ENCODE data around the gene NPTXR. TPM values are rescaled to one million over a fixed set of nuclear protein-coding genes. Genes with fewer than 3 reads are reported as not detected.

The NPTXR gene
- total and polyA plus RNA-seq, 4 experiments from 2014 or later, result 0.31 to 9.0 (median 4.6) TPM

DNA sequence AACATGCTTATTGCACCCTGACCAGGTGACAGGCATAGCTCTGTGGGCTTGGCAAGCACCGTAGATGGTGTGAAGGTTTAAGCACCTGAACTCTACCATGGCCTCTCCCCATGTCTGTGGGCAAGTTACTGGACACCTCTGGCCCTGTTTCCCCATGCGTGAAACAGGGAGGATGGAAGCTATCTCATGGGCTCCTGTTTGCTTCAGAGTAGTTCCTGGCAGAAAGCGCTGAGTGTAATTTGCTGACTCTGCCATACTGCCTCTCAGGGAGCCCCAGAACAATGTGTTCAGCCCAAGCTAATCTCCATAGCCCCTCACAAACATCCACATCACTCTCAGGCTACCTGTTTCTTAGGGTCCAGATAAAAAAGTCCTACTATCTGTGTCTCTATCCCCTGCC, 25.8 kb upstream of the NPTXR start:
- Mint-ChIP-seq H3K27ac (peak overlapping the region in 5 of 7 donors; percentile 82 to 97 (median 89)), H3K9me3 (no peaks in the 10 kb centered on the region), H3K4me1 (peaks cover 30 to 60% (median 47%) of the 10 kb centered on the region in 4 donors), H3K36me3 (peaks cover 0 to 32% of the 10 kb centered on the region in 2 donors), H3K4me3 (peak overlapping the region in 2 of 8 donors; percentile 88 to 96), H3K27me3 (no peaks in the 10 kb centered on the region)
- H3K9me3 ChIP-seq (ENCODE audit: control insufficient read depth in 1 of 2, low read length in 2 of 2), result no peaks in the 10 kb centered on the region
- no peak for DNase-seq
- H3K4me1 ChIP-seq (ENCODE audit: insufficient read depth, low read length), result peaks cover 53% of the 10 kb centered on the region
- H3K27me3 ChIP-seq (ENCODE audit: insufficient read depth, low read length), result no peaks in the 10 kb centered on the region
- POLR2A ChIA-PET (ENCODE audit: partially characterized antibody), result interaction anchor here (0.8 to 6.2 kb wide), 11 partner anchors 26 to 448 kb away, joined by 3 to 85 read pairs (median 7); partner anchors contain the start of genes NPTXR and RPL3
- H3K4me3 ChIP-seq (ENCODE audit: low read length in 2 of 2), result no peak overlapping the region
- peak overlapping the region; percentile 56 for H3K27ac ChIP-seq (ENCODE audit: low read depth, low read length)
- intact Hi-C loops (cut with micrococcal nuclease), result loop anchor here (1.0 to 5.0 kb wide), 6 partner anchors 57 to 447 kb away; partner anchors contain the start of gene JOSD1
- H3K36me3 ChIP-seq (ENCODE audit: insufficient read depth, low read length), result peaks cover 29% of the 10 kb centered on the region
- CTCF ChIA-PET (ENCODE audit: partially characterized antibody), result interaction anchor here (0.6 to 7.1 kb wide), 52 partner anchors 8 to 817 kb away, joined by 3 to 168 read pairs (median 5); partner anchors contain the start of genes APOBEC3C, CBX7 and RPL3

DNA sequence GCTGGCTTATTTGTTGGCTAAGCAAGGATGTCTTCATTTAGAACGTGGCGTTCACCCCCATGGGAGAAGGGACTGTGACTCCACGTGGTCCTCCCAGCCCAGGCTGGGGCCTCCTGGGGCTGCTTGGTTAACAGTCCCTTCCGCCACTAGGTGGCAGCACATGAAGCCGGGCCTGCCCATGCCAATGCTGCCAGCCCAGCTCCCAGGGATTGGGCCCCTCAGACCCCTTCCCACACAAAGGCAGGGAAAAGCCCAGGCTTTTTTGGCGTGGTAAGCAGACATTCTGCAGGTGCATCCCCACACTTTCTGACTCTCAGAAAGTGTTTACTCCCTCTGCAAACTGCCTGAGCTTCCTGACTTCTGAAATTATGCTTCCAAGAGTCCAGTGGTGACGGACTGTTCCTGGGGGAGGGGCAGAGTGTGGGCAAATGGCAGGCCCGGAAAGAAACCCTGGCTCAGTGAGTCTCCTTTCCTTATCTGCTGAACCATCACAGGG, 25.1 kb upstream of the NPTXR start:
- CTCF ChIA-PET (ENCODE audit: partially characterized antibody), result interaction anchor here (0.6 to 7.1 kb wide), 32 partner anchors 10 to 462 kb away, joined by 3 to 168 read pairs (median 8); partner anchors contain the start of genes APOBEC3C, APOBEC3G, CBX7 and RPL3
- POLR2A ChIA-PET (ENCODE audit: partially characterized antibody), result interaction anchor here (0.8 to 6.2 kb wide), 5 partner anchors 109 to 449 kb away, joined by 3 to 85 read pairs (median 27); partner anchors contain the start of gene RPL3
- H3K9me3 Mint-ChIP-seq, result no peaks in the 10 kb centered on the region
- Histone ChIP-seq H3K27ac (ENCODE audit: low read depth, low read length) (no peak overlapping the region), H3K36me3 (ENCODE audit: insufficient read depth, low read length) (peaks cover 29% of the 10 kb centered on the region), H3K9me3 (ENCODE audit: control insufficient read depth in 1 of 2, low read length in 2 of 2) (no peaks in the 10 kb centered on the region), H3K4me1 (ENCODE audit: insufficient read depth, low read length) (peaks cover 49% of the 10 kb centered on the region), H3K4me3 (ENCODE audit: low read length in 2 of 2) (no peak overlapping the region), H3K27me3 (ENCODE audit: insufficient read depth, low read length) (no peaks in the 10 kb centered on the region)
- no peaks in the 10 kb centered on the region for H3K27me3 Mint-ChIP-seq
- peaks cover 28 to 53% (median 43%) of the 10 kb centered on the region in 4 donors for H3K4me1 Mint-ChIP-seq
- H3K27ac Mint-ChIP-seq, result peak overlapping the region in 6 of 7 donors; percentile 7 to 87 (median 66)
- peaks cover 0 to 32% of the 10 kb centered on the region in 2 donors for H3K36me3 Mint-ChIP-seq
- peak; percentile 70 to 81 (median 74) for DNase-seq
- intact Hi-C loops (cut with micrococcal nuclease), result no loop called here
- H3K4me3 Mint-ChIP-seq, result peak overlapping the region in 1 of 8 donors; percentile 54

DNA sequence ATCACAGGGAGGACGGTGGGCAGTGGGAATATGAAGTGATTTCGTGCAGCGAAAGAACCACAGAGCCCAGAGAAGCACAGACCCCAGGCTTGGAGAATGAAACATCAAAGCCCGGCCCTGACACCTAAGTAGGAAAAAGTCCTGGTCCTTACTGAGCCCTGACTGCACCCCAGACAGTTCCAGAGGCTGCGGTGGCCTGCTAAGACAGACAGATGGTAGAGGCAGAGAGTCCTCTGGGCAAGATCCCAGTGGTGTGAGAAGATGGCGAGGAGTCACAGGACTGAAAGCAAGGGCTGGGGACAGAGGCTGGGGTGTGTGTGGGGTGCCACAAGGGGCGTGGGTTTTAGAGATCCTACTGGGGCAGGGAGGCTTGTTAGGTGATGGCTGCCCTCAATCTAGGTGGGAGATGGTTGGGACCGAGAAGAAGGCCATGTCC, 24.5 kb upstream of the NPTXR start:
- peaks cover 0 to 30% of the 10 kb centered on the region in 2 donors for H3K36me3 Mint-ChIP-seq
- Histone ChIP-seq H3K27me3 (ENCODE audit: insufficient read depth, low read length) (no peaks in the 10 kb centered on the region), H3K9me3 (ENCODE audit: control insufficient read depth in 1 of 2, low read length in 2 of 2) (no peaks in the 10 kb centered on the region), H3K4me1 (ENCODE audit: insufficient read depth, low read length) (peaks cover 43% of the 10 kb centered on the region), H3K36me3 (ENCODE audit: insufficient read depth, low read length) (peaks cover 29% of the 10 kb centered on the region), H3K4me3 (ENCODE audit: low read length in 2 of 2) (no peak overlapping the region), H3K27ac (ENCODE audit: low read depth, low read length) (no peak overlapping the region)
- H3K27ac Mint-ChIP-seq, result peak overlapping the region in 6 of 7 donors; percentile 61 to 75 (median 72)
- ChIA-PET POLR2A (ENCODE audit: partially characterized antibody) (interaction anchor here (1.9 to 6.2 kb wide), 3 partner anchors 116 to 449 kb away, joined by 7 to 85 read pairs (median 27); partner anchors contain the start of gene RPL3), CTCF (ENCODE audit: partially characterized antibody) (interaction anchor here (1.1 to 7.1 kb wide), 12 partner anchors 12 to 451 kb away, joined by 3 to 168 read pairs (median 12); partner anchors contain the start of genes APOBEC3G and RPL3)
- intact Hi-C loops (cut with micrococcal nuclease), result no loop called here
- H3K4me3 Mint-ChIP-seq, result peak overlapping the region in 1 of 8 donors; percentile 49
- H3K27me3 Mint-ChIP-seq, result no peaks in the 10 kb centered on the region
- no peak for DNase-seq
- H3K9me3 Mint-ChIP-seq, result no peaks in the 10 kb centered on the region
- H3K4me1 Mint-ChIP-seq, result peaks cover 21 to 46% (median 37%) of the 10 kb centered on the region in 4 donors

GRCh38 chr22:38867471-38868285, 23.9 kb upstream of the NPTXR start:
- no peak overlapping the region for H3K27ac ChIP-seq (ENCODE audit: low read depth, low read length)
- peaks cover 29% of the 10 kb centered on the region for H3K36me3 ChIP-seq (ENCODE audit: insufficient read depth, low read length)
- peaks cover 21 to 47% (median 34%) of the 10 kb centered on the region in 4 donors for H3K4me1 Mint-ChIP-seq
- H3K9me3 Mint-ChIP-seq, result no peaks in the 10 kb centered on the region
- peaks cover 38% of the 10 kb centered on the region for H3K4me1 ChIP-seq (ENCODE audit: insufficient read depth, low read length)
- intact Hi-C loops (cut with micrococcal nuclease), result no loop called here
- ChIA-PET POLR2A (ENCODE audit: partially characterized antibody) (no interaction called here), CTCF (ENCODE audit: partially characterized antibody) (interaction anchor here (0.5 to 7.1 kb wide), 6 partner anchors 13 to 247 kb away, joined by 3 to 168 read pairs (median 10); partner anchors contain the start of gene APOBEC3G)
- H3K4me3 ChIP-seq (ENCODE audit: low read length in 2 of 2), result no peak overlapping the region
- peaks cover 0 to 33% of the 10 kb centered on the region in 2 donors for H3K36me3 Mint-ChIP-seq
- H3K4me3 Mint-ChIP-seq, result no peak overlapping the region
- H3K27ac Mint-ChIP-seq, result peak overlapping the region in 4 of 7 donors; percentile 53 to 75 (median 72)
- no peak for DNase-seq
- H3K27me3 ChIP-seq (ENCODE audit: insufficient read depth, low read length), result no peaks in the 10 kb centered on the region
- no peaks in the 10 kb centered on the region for H3K9me3 ChIP-seq (ENCODE audit: control insufficient read depth in 1 of 2, low read length in 2 of 2)
- H3K27me3 Mint-ChIP-seq, result no peaks in the 10 kb centered on the region

DNA sequence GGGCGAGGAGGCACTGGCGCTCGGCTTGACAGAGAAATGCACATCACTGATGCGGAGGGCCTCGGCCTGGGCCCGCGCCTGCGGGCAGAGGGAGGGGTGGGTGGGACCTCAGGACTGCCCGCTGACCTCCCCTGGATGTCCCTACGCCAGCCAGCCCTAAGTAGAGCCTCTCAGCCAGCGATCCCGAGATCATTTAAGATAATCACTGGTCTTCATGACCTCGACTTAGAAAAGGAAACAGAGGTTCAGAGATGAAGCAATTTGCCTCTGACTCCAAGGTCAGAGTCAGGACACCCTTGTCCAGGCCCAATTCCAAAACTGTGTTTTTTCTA, 23.3 kb upstream of the NPTXR start:
- H3K4me3 ChIP-seq (ENCODE audit: low read length in 2 of 2), result no peak overlapping the region
- no peaks in the 10 kb centered on the region for H3K9me3 Mint-ChIP-seq
- H3K9me3 ChIP-seq (ENCODE audit: control insufficient read depth in 1 of 2, low read length in 2 of 2), result no peaks in the 10 kb centered on the region
- H3K36me3 ChIP-seq (ENCODE audit: insufficient read depth, low read length), result peaks cover 29% of the 10 kb centered on the region
- no peak overlapping the region for H3K27ac ChIP-seq (ENCODE audit: low read depth, low read length)
- H3K36me3 Mint-ChIP-seq, result peaks cover 0 to 29% of the 10 kb centered on the region in 2 donors
- intact Hi-C loops (cut with micrococcal nuclease), result no loop called here
- peaks cover 38% of the 10 kb centered on the region for H3K4me1 ChIP-seq (ENCODE audit: insufficient read depth, low read length)
- no peaks in the 10 kb centered on the region for H3K27me3 ChIP-seq (ENCODE audit: insufficient read depth, low read length)
- no peaks in the 10 kb centered on the region for H3K27me3 Mint-ChIP-seq
- H3K4me3 Mint-ChIP-seq, result no peak overlapping the region
- ChIA-PET POLR2A (ENCODE audit: partially characterized antibody) (no interaction called here), CTCF (ENCODE audit: partially characterized antibody) (no interaction called here)
- no peak for DNase-seq
- peak overlapping the region in 1 of 7 donors; percentile 53 for H3K27ac Mint-ChIP-seq
- peaks cover 21 to 43% (median 34%) of the 10 kb centered on the region in 4 donors for H3K4me1 Mint-ChIP-seq

DNA sequence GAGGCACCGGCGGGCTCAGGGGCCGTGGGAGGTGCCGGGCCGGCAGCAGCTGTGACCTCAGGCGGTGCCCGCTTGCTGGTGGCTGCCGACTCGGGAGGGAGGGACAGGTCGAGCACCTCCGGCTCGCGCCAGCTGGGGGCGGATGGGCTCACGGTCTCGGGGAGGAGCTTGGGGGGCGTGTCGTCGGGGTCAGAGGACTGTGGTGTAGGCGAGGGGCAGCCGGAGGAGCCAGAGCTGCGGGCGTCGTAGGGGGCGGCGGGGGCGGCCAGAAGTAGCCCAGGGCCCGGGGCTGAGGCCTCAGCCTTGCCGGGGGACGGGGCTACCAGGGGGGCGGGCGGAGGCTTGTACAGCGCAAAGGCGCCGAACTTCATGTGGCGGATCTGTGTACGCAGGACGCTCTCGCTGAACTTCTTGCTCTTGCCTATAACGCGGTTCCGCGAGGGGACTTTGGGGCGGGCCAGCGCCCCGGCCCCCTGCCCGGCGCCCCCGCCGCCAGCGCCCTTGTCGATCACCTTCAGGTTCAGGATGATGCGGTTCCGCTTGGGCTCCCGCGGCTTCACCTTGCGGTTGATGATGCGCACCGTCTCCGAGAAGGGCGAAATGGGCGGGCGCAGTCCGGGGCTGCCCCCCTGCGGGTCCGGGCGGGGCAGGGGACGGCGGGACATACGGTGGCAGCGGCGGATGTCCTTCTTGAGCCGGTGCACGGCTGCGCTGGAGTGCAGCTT, 22.7 kb upstream of the NPTXR start:
- Mint-ChIP-seq H3K36me3 (peaks cover 0 to 29% of the 10 kb centered on the region in 2 donors), H3K4me3 (no peak overlapping the region), H3K27ac (no peak overlapping the region), H3K4me1 (peaks cover 21 to 43% (median 33%) of the 10 kb centered on the region in 4 donors), H3K27me3 (no peaks in the 10 kb centered on the region), H3K9me3 (no peaks in the 10 kb centered on the region)
- Histone ChIP-seq H3K4me1 (ENCODE audit: insufficient read depth, low read length) (peaks cover 38% of the 10 kb centered on the region), H3K27ac (ENCODE audit: low read depth, low read length) (no peak overlapping the region), H3K36me3 (ENCODE audit: insufficient read depth, low read length) (peaks cover 29% of the 10 kb centered on the region), H3K27me3 (ENCODE audit: insufficient read depth, low read length) (no peaks in the 10 kb centered on the region), H3K9me3 (ENCODE audit: control insufficient read depth in 1 of 2, low read length in 2 of 2) (no peaks in the 10 kb centered on the region), H3K4me3 (ENCODE audit: low read length in 2 of 2) (no peak overlapping the region)
- POLR2A ChIA-PET (ENCODE audit: partially characterized antibody), result no interaction called here
- intact Hi-C loops (cut with micrococcal nuclease), result no loop called here
- CTCF ChIA-PET (ENCODE audit: partially characterized antibody), result no interaction called here
- no peak for DNase-seq

Data from CD4-positive, alpha-beta memory T cell (primary cell).